Left ventricle myocardium inferior (tissue), 1 donor: ENCODE measurements around the gene KHNYN. TPM values are rescaled to one million over a fixed set of nuclear protein-coding genes. Genes with fewer than 3 reads are reported as not detected.
"Not testable (repeated sequence)": the region's sequence is repeated elsewhere in the genome, so short reads cannot be mapped to it uniquely, and the experiment has no call there.

ENCODE experiments used
- DNase-seq: peaks from one replicate; pipeline ENCODE4 v3.0.0-alpha.2; 2020
- H3K27ac ChIP-seq: fragments of 200-600 bp; replicated peaks from 2 replicates; pipeline ENCODE4 v1.8.0; 2021
- H3K27me3 ChIP-seq: fragments of 200-600 bp; 2 replicates; pipeline ENCODE4 v1.8.0; 2021; ENCODE audit warnings: low read depth
- H3K36me3 ChIP-seq: fragments of 200-600 bp; 2 replicates; pipeline ENCODE4 v1.8.0; 2021
- H3K4me1 ChIP-seq: fragments of 200-600 bp; 2 replicates; pipeline ENCODE4 v1.8.0; 2021
- H3K4me3 ChIP-seq: fragments of 200-600 bp; 2 replicates; pipeline ENCODE4 v1.8.0; 2021; ENCODE audit warnings: mild to moderate bottlenecking, moderate library complexity
- H3K9me3 ChIP-seq: fragments of 200-600 bp; replicated peaks from 2 replicates; pipeline ENCODE4 v1.8.0; 2021
- intact Hi-C: fragments of 100-400 bp; cut with micrococcal nuclease; formaldehyde crosslinking; loops from one replicate; pipeline ENCODE4 v1.11.0; 2022
- total RNA-seq: library from RNA; stranded (reverse); fragmentation: NEBNext Ultra II Directional; extraction: Animal tissue kit (Norgen Biotek cat#: 25700); gene quantifications from one replicate; pipeline ENCODE4 v1.2.1, GENCODE V29; 2021
- TF ChIP-seq, protein P1 (sequence below): fragments of 200-600 bp; IDR thresholded peaks from 2 replicates; pipeline ENCODE4 v1.8.0; 2021; ENCODE audit warnings: antibody characterized with exemption, mild to moderate bottlenecking, borderline replicate concordance
- donor health status: DM: no; HTN: yes; CAD: no; lungs with severe emphysema.

KHNYN gene
- total RNA-seq, 1 donor from 2014 or later = 20.5 TPM

DNA sequence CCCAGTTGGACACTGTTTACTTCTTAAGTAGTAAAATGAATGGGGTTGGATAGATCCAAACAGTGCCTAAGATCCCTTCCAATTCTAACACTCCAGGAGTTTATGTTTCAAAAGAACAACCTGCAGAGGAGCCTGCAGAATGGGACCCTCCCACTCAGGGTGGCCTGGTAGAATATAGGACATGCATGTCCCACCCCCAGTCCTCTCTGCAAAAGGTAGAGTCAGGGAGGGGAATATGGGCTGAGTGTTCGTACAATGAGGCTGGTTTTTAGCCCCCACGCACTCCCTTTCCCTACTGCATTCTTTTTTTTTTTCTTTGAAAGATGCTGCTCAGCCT, 42.8 kb upstream of the KHNYN start:
- no peaks in the 10 kb centered on the region for H3K9me3 ChIP-seq
- H3K27ac ChIP-seq = no peak overlapping the region
- DNase-seq = no peak
- peaks cover 11% of the 10 kb centered on the region for H3K4me1 ChIP-seq
- H3K27me3 ChIP-seq = peaks cover 10% of the 10 kb centered on the region
- TF ChIP-seq, protein P1, sequence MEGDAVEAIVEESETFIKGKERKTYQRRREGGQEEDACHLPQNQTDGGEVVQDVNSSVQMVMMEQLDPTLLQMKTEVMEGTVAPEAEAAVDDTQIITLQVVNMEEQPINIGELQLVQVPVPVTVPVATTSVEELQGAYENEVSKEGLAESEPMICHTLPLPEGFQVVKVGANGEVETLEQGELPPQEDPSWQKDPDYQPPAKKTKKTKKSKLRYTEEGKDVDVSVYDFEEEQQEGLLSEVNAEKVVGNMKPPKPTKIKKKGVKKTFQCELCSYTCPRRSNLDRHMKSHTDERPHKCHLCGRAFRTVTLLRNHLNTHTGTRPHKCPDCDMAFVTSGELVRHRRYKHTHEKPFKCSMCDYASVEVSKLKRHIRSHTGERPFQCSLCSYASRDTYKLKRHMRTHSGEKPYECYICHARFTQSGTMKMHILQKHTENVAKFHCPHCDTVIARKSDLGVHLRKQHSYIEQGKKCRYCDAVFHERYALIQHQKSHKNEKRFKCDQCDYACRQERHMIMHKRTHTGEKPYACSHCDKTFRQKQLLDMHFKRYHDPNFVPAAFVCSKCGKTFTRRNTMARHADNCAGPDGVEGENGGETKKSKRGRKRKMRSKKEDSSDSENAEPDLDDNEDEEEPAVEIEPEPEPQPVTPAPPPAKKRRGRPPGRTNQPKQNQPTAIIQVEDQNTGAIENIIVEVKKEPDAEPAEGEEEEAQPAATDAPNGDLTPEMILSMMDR = no peak
- intact Hi-C loops = no loop called here
- H3K36me3 ChIP-seq = no peaks in the 10 kb centered on the region
- H3K4me3 ChIP-seq = no peak overlapping the region

DNA sequence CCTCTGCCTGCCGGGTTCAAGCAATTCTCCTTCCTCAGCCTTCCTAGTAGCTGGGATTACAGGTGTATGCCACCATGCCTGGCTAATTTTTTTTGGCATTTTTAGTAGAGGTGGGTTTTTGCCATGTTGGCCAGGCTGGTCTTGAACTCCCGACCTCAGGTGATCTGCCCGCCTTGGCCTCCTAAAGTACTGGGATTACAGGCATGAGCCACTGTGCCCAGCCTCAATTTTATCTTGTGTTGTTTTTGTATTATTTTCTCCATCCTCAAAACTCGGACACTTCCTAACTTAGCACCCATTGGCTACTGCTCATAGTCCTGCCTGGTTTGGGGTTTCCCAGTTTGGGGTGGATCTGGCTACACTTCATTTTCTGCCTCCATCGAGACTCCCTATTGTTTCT, 42.2 kb upstream of the KHNYN start:
- H3K4me1 ChIP-seq, H3K9me3 ChIP-seq, H3K27ac ChIP-seq, intact Hi-C loops, H3K4me3 ChIP-seq, H3K36me3 ChIP-seq, DNase-seq: not testable (repeated sequence)
- H3K27me3 ChIP-seq = peaks cover 13% of the 10 kb centered on the region

DNA sequence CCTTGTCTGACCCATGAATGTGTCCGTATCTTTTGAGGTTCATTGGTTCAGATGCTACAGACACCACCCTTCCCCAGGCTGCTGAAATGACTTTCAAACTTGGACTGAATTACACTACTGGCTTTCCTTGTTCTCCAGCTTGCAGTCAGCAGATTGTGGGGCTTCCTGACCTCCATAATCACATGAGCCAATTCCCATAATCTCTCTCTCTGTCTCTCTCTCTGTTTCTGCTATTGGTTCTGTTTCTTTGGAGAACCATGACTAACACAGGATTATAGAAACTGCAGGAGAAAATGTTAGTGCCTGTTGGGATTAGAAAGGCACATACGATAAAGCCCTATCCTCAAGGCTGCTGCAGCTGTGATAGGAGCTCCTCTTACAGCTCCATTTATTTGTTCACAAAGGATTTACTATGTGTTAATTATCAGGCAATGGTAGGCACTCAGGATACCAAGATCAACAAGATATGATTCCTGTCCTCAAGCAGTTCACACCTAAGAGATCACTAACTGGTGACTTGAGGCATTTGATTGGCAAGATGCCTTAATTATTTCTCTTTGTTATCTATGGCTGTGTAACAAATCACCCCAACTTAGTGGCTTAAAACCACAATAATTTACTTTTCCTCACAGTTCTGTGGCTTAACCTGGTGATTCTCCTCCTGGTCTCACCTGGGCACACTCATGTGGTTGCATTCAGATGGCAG, 41.1 kb upstream of the KHNYN start:
- Histone ChIP-seq H3K4me3 (no peak overlapping the region), H3K27ac (peak overlapping the region; percentile 30)

DNA sequence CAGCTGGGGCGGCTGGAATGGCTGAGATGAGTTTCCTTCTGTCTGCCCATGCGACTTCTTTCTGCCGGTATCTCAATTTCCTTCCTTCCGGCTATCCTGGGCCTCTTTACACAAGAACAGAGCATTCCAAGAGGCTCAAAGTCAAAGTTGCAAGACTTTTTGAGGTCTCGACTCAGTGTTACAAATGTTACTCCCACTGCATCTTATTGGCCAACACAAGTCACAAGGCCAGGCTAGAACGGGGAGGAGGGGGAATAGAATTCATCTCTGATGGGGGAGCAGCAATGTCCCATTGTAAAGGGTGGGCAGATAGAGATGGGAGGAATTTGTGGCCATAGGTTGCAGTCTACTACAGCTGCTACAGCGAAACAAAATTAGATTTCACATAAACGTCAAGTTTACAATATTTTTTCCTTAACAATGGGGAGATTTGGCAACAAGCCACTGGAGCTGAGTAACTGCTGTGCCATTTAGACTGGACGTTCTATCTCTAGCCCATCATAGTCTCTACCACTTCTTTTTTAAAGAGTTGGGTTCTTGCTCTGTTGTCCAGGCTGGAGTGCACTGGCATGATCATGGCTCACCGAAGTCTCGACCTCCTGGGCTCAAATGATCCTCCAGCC, 40.4 kb upstream of the KHNYN start:
- TF ChIP-seq, protein P1 = no peak
- peaks cover 13% of the 10 kb centered on the region for H3K27me3 ChIP-seq
- peak overlapping the region; percentile 30 for H3K27ac ChIP-seq
- intact Hi-C loops = no loop called here
- no peak for DNase-seq
- H3K9me3 ChIP-seq = no peaks in the 10 kb centered on the region
- no peaks in the 10 kb centered on the region for H3K36me3 ChIP-seq
- H3K4me1 ChIP-seq = peaks cover 10% of the 10 kb centered on the region
- H3K4me3 ChIP-seq = no peak overlapping the region

More for the DNA sequence above, 41.1 kb upstream of the KHNYN start:
- Histone ChIP-seq H3K4me1 (peaks cover 10% of the 10 kb centered on the region), H3K9me3 (no peaks in the 10 kb centered on the region), H3K36me3 (no peaks in the 10 kb centered on the region), H3K27me3 (peaks cover 13% of the 10 kb centered on the region)
- no peak for DNase-seq
- TF ChIP-seq, protein P1 = no peak
- intact Hi-C loops = no loop called here

DNA sequence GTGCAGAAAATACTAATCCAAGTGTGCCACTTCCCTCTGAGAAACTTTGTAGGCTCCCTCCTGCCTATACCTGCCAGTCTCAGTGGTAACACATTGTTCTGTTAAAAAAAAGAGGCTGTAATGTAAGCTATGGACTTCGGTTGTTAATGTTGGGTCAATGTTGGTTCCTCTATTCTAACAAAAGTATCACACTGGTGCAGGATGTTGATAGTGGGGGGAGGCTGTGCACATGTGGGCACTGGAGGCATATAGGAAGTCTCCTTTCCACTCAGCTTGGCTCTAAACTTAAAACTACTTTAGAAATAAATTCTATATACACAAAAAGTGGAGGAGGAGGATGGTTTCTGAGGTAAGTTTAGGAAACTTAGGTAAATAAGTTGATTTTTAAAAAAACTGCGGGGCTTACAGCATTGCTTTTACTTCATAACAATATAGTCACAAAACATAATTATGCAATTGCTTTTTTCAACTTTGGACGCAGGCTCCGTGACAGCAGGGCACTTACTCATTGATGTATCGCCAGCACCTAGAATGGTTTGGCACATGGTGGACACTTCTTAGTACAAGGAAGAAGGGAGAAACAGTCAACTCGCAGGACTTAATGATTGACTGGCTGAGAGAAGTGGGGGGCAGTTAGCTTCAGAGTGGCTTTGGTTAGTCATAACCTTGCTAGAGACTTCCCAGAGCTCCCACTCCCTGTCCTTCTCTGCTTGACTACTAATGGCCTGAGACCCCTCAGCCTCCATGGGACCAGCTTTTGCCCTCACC, 38.9 kb upstream of the KHNYN start:
- Histone ChIP-seq H3K9me3 (no peaks in the 10 kb centered on the region), H3K4me3 (no peak overlapping the region), H3K27me3 (peaks cover 13% of the 10 kb centered on the region), H3K4me1 (peaks cover 10% of the 10 kb centered on the region), H3K36me3 (no peaks in the 10 kb centered on the region), H3K27ac (no peak overlapping the region)
- TF ChIP-seq, protein P1 = no peak
- no peak for DNase-seq
- intact Hi-C loops = no loop called here
